ENCODE results near the gene MT2A.

DNA sequence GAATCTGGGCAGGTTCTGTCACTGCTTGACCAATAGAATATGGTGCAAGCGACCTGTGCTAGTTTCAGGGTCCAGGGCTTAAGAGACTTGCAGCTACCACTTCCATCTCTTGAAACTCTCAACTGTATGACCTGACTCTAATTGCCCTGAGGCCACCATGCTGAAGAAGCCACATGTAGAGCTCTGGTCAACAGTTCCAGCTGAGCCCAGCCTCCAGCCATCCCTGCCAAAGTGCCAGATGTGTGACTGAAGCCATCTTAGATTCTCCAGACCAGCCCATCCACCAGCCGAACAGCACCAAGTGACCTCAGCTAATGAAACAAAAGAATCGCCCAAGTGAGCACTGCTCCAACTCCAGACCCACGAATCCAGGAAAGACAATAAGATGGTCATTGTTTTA is 3.4 kb upstream of the MT2A start:
- TF ChIP-seq, protein P1, sequence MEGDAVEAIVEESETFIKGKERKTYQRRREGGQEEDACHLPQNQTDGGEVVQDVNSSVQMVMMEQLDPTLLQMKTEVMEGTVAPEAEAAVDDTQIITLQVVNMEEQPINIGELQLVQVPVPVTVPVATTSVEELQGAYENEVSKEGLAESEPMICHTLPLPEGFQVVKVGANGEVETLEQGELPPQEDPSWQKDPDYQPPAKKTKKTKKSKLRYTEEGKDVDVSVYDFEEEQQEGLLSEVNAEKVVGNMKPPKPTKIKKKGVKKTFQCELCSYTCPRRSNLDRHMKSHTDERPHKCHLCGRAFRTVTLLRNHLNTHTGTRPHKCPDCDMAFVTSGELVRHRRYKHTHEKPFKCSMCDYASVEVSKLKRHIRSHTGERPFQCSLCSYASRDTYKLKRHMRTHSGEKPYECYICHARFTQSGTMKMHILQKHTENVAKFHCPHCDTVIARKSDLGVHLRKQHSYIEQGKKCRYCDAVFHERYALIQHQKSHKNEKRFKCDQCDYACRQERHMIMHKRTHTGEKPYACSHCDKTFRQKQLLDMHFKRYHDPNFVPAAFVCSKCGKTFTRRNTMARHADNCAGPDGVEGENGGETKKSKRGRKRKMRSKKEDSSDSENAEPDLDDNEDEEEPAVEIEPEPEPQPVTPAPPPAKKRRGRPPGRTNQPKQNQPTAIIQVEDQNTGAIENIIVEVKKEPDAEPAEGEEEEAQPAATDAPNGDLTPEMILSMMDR (IDR thresholded peaks at IDR 0.05 in 4 of 5, conservative IDR thresholded peaks at IDR 0.05 in 1 of 5): no peak
- TF ChIP-seq POLR2A (IDR thresholded peaks at IDR 0.05): no peak

Data from gastrocnemius medialis (tissue), 4 donors.